GM12865 (cell line): Measurements from ENCODE around the gene CPEB4.

ENCODE experiments used
- DNase-seq: peaks from one replicate; pipeline ENCODE4 v3.0.0; 2010; ENCODE audit warnings: low read depth
- H3K4me3 ChIP-seq: 2 replicates; pipeline ENCODE4 v1.5.1; 2011; ENCODE audit warnings: mild to moderate bottlenecking, low read depth, low read length, control low read depth
- TF ChIP-seq, protein P1 (sequence below): IDR thresholded peaks from 2 replicates; pipeline ENCODE4 v1.5.1; 2011; ENCODE audit warnings: low read length, control low read depth, low read depth, inconsistent platforms; ENCODE audit not compliant: insufficient read depth; ENCODE audit errors: missing control alignments

The CPEB4 gene

DNA sequence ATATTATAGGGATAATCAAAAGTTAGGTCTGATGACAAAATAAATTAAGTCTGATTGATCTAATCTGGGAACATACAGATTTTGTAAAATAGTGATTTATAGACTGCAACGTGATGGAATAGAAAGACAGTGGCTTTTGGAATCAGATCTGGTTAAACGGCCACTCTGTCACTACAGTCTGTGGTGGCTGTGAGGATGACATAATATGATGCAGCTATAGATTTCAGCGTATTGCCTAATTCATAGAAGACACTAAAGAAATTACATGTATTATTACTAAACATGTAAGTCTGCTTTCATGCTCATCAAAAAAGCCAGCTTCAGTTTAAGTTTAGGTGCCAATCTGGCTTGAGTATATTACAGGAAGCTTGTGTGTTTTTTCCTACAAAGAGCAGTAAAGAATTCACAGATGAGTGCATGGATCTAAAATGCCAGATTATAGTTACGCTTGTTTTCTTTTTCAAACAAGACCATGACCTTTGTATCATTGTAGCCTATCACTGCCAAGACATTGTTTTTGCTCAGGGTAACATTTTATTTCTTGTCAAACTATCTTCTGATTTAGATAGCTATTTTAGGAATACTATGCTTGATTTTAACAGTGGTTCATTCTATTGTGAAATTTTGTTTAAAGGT, 25.7 kb downstream of the CPEB4 start:
- no peak overlapping the region for H3K4me3 ChIP-seq
- no peak for DNase-seq
- TF ChIP-seq, protein P1, sequence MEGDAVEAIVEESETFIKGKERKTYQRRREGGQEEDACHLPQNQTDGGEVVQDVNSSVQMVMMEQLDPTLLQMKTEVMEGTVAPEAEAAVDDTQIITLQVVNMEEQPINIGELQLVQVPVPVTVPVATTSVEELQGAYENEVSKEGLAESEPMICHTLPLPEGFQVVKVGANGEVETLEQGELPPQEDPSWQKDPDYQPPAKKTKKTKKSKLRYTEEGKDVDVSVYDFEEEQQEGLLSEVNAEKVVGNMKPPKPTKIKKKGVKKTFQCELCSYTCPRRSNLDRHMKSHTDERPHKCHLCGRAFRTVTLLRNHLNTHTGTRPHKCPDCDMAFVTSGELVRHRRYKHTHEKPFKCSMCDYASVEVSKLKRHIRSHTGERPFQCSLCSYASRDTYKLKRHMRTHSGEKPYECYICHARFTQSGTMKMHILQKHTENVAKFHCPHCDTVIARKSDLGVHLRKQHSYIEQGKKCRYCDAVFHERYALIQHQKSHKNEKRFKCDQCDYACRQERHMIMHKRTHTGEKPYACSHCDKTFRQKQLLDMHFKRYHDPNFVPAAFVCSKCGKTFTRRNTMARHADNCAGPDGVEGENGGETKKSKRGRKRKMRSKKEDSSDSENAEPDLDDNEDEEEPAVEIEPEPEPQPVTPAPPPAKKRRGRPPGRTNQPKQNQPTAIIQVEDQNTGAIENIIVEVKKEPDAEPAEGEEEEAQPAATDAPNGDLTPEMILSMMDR: no peak

DNA sequence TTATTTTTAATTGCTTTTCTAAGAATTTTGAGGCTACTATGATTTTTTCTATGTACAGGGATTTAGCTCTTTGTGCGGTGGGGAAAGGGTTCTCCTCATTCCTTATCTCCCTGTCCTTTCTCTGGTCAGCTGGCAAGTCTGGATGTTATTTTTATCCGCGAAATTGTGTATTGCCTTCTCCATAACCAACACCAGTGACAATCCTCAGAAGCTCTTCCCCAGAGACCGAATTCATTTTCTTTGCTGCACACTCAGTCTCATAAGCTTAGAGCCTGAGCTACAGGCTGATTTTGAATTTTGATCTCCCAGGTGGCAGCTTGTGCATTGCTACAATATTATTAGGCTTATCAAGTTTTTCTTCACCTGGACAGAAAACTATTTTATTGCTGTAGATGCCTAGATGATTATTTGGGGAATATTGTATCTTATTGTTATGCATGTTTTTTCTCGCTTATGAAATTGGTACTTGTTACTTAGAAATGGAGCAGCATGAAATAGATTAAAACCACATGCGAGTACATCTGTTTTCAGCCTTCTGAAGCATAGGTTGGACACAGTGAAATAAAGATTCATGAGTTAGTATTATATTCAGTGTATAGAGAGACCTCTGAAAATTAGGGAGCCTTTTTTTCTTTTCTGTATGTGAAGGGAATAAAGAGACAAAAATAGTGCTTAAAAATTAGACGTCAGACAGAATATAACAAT, 27.3 kb downstream of the CPEB4 start:
- H3K4me3 ChIP-seq: no peak overlapping the region
- TF ChIP-seq, protein P1: no peak
- DNase-seq: no peak

DNA sequence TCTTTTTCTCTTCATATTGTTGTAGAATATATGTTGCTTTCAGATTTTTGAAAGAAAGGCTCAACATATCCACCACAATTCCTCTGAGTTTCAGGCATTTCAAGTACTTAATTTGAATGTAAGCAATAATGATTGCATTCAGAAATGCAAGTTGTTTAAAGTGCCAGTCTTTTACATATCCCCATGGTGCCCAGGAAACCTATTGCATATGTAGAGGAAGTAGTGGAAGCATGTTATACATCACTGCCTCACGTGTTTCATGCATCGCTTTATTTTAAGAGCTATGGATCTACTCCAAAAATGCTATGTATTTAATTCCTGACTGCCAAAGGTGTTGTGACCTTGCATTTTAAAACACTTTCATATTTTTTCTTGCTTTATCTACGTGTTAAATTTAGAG, 28.1 kb downstream of the CPEB4 start:
- no peak overlapping the region for H3K4me3 ChIP-seq
- DNase-seq: no peak
- TF ChIP-seq, protein P1: no peak

DNA sequence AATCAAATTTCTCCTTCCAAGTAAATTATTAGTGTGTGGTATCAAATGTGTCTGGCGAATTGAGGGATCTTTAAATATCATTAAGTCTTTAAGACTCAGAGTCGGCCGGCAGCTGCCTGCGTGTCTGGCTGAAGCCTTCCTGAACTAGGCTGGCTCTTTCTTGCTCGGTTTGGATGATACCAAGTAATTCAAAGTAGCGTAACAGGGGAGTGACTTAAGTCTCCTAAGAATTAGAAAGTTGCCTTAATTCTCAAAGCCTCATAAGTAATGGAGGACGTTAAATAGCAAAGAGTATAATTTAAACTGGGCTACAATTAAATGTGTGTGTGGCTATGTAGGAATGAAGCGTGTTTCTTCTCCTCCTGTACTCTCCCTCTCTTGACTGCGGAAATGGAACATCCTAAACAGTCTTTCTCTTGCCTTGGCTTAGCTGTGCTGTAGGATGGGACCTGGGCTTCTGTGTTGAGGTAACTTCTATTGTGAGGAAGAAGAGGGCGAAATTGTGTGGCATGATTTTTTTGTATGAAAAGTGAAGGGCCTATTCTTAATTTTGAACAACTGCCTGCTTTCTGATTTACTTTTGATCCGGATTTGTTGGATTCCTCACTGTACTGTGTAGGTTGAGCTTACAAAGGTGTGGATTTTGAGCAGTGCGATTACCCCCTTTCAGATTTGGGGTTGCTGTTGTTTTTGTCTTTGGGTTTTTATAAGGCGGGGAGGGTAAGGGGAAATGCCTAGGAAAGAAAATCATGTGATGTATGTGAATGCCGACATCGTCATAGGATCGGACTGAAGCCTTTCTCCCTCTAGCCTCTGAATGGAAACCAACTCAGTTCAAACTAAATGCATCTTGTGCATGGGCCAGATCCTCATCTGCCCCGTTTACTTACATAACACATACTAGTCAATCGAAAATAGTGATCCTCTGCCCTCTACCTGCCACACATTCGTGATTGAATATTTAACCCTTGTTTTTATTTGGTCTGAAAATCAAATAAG, 29.9 kb downstream of the CPEB4 start:
- TF ChIP-seq, protein P1: no peak
- DNase-seq: peak; percentile 90
- H3K4me3 ChIP-seq: peak overlapping the region; percentile 90

DNA sequence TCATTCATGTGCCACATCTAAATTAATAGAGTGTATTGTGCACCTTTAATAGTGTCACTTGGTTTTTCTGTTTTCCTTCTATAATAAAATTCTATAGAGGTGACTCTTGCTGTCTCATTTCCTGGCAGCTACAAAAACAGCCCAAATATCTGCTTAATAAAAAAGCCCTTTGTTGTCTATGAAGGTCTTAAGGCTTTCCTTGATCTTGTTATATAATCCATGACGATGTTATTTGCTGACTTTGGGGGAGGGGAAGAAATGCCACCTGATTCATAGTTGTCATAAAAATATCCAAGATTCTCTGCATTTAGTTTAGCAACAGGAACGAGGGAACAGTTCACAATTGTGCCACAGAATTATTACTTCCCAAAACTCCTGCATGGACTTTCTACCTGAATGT, 31.3 kb downstream of the CPEB4 start:
- no peak for DNase-seq
- TF ChIP-seq, protein P1: no peak
- H3K4me3 ChIP-seq: no peak overlapping the region

DNA sequence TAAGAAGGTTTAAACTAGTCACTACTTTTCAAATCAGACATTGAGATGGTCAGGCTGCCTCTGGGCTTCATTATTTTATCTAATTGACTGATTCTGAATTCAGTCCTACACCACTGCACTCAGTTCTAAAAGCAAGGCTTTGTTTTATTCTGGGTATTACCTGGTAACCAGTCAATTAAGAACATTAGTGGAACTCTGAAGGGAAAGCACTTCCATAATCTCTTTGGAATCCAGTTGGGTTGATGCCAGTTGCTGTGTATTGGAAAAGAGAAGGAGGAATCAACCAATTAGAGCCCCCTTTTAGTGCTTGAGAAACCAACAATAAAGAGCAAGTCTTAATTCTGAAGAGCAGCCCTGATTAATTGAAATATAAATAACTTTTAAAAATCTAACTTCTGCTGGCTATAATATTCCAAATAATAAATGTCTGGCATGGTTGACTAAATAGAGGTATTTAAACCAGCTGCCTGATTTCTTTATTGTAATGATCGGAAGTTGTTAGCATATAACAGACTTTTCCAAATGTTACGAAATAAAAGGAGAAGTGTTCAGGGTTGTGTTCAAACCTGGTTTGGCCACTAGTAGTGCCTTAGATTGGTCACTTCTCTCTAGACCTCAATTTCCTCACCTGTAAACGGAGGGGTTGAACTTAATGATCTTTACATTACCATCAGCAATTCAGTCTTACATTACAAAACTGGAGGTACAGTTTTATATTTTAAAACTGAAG, 32.0 kb downstream of the CPEB4 start:
- TF ChIP-seq, protein P1: no peak

More for the DNA sequence above, 32.0 kb downstream of the CPEB4 start:
- no peak overlapping the region for H3K4me3 ChIP-seq
- no peak for DNase-seq
